HG02798 (cell line): Measurements from ENCODE around the gene MAIP1.
A peak's percentile ranks its signal among the peaks of the same experiment; 100 is the strongest.

Source experiments
- ATAC-seq: cut with Tn5 transposase; IDR thresholded peaks from one replicate; pipeline ENCODE4 v1.9.1; 2021; ENCODE audit warnings: mild to moderate bottlenecking; ENCODE audit not compliant: unreplicated experiment, poor library complexity

Gene MAIP1

DNA sequence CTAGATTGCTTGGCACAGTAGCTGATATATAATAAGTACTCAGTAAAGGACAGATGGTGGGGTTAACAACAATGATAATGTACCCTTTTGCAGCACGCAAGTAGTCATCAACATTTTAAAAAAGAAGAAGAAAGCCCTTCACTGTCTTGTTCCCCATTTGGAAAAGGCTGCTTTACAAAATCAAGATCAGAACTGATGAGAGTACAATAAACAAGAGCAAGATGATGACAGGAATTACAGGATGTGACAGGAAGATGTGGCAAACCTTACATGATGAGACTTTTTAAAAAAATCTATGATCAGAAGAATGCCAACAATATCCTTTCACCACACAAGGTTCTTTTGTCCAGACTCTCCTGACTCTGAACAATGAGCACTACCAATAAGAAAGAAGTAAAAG lies 9.2 kb upstream of the MAIP1 start:
- ATAC-seq: no peak

DNA sequence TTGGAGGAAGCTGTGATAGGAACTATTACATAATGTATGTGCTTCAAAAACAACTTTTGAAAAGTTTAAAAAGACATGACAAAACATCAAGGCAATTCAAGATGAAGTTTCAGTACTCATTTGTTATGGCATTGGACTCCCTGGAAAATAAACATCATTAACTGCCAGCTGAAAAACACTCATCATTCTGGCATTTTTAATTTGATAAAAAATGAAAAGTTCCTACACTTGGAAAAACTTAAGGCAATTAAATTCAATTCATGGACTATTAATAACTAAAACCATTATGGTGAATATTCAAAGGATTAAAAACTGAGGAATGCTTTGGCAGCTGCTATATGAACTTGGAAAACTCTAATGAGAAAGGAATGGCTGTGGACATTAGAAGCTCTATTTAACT lies 8.5 kb upstream of the MAIP1 start:
- ATAC-seq: no peak

DNA sequence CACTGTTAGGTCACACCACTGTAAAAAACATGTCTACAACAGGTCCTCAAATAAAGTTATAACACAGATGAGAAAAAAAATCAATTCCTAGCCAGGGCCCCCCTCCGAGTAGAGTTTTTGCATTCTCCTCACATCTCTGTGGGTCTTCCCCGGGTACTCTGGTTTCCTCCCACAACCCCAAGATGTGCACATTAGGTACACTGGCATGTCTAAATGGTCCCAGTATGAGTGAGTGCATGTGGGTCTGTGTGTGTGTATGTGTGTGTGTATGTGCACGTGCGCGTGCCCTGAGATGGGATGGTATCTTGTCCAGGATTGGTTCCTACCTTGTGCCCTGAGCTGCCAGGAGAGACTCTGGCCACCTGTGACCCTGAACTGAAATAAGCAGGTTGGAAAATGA lies 5.0 kb upstream of the MAIP1 start:
- no peak for ATAC-seq

DNA sequence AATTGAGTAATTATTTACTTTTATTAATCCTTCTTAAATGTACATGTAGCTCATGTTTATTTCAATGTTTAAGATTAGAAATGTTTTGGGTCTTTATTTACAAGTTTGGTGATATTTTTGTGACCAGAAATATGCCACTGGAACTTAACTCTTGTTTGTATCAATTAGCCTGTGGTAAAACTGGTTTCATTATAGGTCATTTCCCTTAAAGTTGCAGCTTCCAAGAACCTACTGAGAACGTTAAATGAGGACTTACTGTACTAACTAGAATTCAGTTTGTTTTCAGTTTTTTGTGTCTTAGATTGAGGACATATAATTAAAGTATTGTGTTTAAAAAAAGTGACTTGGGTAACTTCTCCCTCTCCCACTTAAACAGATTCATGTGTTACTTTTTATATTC lies 4.4 kb upstream of the MAIP1 start:
- ATAC-seq: no peak

DNA sequence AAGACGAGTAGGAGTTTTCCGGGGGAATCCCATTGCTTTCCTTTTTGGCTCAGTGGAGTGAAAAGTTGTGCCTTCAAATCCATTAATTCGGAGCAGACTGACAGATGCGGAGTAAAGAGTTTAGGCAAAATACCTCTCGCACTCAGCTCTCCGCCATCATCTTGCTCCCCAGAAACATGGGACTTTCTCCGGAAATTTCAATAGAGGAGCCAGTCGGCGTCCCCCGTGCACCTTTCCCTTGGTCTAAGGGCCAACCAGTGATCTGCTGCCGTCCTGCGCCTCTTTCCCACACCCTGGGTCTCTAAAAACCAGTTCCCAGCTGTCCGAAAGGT lies 409 bp upstream of the MAIP1 start:
- ATAC-seq: peak; percentile 49

DNA sequence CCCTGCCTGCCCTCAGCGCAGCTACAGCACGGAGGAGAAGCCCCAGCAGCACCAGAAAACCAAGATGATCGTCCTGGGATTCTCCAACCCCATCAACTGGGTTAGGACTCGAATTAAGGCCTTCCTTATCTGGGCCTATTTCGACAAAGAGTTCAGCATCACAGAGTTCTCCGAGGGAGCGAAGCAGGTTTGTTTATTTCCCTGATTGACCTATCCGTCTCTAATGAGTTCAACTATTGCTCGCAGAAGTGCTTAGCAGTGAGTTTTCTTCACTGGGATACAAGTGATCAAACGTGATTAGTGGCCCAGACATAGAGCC lies 639 bp downstream of the MAIP1 start:
- no peak for ATAC-seq

DNA sequence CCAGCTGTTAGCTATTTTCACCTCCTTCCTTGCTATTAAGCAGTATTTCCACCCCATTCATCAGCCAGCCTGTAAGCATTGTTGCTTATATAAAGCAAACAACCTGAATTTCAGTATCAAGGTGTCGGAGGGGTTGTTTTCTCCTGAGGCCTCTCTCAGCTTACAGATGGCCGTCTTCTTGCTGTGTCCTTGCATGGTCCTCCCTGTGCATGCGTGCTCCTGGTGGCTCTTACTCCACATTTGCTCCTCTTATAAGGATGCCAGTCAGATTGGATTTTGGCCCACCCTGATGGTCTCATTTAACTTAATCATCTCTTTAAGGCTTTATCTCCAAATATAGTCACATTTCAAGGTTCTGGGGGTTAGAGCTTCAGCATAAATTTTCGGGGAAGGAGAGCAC lies 2.6 kb downstream of the MAIP1 start:
- no peak for ATAC-seq

DNA sequence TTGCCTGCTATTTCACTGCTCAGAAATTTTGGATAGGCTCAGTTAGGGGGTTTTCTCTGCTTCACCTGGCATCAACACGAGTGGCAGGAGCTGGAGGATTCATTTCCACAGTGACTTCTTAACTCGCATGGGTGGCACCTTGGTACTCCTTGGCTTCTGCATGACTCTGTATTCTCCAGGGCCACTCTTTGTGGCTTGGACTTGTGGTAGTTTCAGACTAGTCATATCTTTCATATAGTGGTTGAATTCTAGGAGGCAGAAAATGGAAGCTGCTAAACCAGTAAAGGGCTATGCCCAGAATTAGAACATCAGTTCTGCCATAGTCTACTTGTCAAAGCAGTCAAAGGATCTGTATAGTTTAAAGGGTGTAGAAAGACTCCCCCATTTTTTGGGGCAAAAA lies 6.8 kb downstream of the MAIP1 start:
- peak; percentile 42 for ATAC-seq

DNA sequence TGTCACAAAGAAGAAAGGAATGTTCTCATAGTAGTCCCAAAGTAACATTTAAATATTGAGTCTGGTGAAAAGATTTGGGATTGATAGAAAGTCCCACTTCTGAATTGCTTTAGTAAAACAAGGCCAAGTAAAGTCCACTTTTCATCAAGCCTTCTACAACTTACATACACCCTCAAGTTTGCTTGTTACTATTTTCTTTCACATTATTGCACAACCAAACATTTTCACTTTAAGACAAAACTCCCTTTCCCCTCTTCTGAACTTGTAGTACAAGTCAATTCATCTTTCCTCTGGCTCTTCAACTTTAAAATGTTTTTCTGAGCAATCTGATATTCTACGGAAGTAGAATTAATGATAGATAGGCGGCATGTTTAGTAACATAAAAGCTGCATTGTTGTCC lies 11.0 kb downstream of the MAIP1 start:
- no peak for ATAC-seq

DNA sequence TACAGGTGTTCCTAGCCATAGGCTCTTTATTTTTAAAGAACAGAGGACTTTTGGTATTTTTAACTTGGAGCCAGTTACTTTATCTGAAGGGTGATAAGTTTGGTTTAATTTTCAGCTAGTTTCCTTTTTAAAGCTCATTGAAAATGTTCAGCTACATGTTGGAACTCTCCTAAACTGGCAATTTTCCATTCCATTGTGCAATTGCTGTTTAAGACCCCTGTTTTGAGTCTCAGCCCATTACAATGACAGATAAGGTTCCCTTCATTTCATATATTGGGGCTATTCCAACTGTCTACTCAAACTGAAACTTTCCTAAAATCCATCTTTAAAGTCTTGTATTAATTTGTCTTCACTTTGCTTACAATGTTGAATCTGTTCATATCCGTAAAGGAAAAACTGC lies 11.6 kb downstream of the MAIP1 start:
- no peak for ATAC-seq

DNA sequence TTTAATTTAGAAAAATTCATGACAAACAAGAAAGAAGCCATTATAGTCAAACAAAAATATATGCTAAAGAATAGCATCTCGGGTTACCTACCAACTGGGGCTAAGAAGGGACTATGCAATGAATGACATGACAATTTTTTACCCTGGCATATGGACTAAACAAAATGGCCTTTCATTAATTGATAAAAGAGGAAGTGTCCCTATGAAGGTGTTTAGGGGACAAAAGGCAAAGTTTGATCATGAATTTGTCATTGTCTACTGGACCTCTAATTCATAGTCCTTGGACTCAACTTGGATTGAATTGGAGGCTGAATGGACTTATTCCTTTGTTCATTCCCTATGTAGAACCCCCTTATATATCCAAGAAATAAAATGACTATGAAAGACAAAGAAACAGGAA lies 12.7 kb downstream of the MAIP1 start:
- ATAC-seq: no peak

DNA sequence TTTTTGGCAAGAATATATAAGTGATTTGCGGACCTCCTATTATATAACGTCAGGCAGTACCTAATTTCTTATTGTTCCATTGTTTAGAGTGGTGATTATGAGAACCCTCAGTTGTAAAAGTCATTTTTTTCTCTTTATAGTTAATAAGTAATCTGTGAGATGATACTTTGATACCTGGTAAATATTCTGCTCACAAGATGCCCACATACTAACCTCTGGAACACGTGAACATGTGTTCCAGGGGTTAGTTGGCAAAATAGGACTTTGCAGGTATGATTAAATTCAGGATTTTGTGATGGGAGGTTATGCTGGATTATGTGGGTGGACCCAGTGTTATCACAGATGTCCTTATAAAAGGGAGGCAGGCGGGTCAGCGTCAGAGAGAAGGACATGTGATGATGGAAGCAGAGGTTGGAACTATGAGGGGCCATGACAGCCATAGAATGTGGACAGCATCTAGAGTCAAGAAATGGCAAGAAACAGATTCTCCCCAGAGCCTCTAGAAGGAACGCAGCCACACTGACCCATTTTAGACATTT lies 16.8 kb downstream of the MAIP1 start:
- no peak for ATAC-seq

DNA sequence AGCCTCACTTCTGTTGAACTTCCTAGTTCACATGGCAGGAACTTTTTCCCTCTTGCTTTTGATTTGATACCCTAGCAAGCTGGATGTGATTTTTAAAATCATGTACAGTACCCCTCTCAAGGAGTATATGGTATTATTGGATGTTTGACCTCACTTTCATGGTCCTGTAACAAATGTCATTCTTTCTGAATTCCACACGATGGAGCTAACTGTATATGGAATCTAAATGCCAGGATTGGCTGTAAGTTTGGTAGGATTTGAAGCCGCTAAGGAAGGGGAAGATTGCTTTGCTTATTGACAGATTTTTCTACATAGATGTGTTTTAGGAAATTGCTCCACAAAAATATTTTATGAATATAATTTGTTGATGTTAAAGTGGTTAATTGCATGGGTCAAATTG lies 18.3 kb downstream of the MAIP1 start:
- ATAC-seq: no peak

DNA sequence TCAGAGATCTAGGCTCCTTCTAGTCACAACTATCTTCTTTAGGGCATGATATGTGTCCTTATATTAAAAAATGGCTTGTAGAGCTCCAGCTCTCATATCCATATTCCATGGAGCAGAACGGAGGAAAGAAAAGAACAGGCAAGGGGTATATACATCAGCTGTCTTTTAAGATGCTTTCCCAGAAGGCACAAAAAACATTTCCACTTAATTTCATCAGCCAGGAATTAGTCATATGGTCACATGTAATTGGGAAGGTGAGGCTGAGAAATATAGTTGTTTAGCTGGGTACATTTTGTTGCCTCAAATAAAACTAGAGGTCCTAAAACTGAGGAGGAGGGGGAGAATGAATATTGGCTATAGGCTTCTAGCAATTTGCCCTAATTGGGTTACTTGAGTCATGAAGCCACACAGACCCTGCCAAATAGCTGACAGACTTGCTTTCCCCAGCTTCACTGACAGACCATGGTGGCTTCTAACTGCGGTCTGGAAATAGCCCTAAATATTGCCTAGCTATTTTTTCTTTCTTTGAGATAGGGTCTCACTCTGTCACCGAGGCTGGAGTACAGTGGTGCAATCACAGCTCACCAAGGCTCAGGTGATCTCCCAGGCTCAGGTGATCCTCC lies 20.0 kb downstream of the MAIP1 start:
- no peak for ATAC-seq

DNA sequence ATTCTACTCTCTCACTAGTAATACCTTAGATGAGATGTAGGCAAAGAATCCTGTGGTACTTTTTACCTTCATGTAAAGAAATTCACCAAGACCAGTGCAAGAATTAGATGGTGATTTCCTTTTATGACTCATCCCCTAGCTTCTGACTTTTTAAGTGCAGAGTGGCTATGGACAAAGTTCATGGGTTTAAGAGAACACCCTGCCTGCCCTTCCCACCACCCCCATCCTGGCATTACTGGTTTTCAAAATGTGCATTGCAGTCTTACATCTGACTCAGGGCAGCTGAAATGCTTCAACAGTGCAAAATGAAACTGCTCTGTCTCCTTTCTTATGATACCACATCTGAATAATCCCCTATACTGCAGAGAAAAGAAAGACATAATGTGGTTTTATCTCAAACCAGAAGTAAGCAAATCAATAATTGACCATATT lies 22.6 kb downstream of the MAIP1 start:
- peak; percentile 68 for ATAC-seq

DNA sequence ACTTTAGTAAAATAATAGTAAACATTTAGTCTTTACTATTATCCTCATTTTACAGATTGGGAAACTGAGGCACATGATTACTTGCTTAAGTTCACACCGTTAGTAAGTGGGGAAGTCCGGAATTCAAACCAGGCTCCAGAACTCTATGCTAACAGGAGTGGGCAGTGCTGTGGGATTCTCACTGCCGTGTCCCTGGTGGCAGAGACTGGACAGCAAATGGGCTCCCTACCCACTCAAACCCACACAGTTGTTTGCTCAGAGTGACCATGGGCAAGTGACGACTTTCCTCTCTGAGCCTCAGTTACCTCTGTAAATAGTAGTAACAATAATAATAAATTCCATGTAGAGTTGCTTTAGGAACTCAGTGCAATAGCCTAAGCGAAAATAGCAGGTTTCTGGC lies 24.0 kb downstream of the MAIP1 start:
- ATAC-seq: no peak

DNA sequence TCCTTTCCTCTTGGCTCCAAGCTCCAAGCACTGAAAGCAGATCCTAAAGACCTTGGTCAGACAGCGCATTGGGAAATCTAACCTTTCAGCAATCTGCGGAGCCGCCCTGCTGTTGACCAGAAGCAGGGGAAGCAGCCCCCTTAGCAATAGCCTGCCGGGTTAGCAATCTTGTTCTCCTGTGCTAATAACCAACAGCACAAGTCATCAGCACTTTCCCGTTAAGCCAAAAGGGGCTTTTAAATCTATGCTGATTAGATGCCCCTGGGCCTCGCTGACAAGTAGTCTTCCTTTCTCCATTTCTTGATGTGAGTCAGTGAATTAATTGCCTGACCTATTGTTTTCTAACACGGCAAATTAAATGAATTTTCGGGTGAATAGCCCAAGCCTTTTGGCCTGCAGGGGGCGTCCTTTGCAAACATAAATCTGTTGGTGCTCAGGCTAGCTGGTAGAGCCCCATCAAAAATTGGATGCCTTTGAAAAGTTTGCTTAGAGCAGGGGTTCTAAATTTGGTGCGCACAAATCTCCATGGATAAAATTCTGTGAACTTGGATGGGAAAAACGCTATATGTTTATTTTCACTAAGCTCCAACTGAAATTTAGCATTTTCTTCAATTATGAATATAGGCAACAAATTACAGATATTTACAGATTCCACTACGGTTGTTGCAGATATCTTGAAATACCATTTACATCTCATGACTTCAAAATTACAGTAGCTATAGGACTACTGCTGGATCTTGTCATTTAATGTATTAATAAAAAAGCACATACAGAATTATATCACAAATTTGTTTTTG lies 24.6 kb downstream of the MAIP1 start:
- peak; percentile 45 for ATAC-seq

DNA sequence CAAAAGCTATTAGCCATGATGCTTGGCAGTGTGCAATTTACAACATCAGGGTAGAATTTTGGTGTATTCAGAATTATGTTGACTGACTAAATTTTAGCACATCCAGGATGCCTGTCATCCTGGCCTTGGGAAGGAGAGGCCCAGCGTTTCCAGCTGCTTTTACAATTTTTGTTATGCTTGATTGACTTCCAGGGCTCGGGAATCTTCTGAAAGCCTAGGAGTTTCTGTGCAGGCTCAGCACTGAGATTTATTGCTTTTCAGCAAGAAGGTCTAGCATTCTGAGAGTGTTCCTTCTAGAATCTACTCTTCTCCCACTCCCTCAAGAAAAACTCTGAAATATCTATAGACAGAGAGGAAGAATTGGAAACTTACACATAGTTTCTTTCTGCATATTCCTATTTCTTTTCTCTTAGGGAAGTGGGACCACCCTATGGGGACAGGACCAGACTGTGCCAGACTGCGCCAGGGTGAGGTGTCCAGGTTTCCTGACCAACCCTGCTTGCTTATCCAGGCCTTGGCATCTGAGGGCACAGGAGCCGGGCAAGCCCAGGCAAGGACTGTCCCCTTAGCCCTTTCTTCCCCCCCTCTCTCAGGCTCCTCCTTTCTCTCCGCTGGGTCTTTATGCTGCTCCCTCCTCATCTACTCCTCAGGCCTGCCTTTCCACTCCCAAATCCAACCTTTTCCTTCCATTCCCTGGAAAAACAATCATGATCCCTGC lies 26.9 kb downstream of the MAIP1 start:
- ATAC-seq: no peak

DNA sequence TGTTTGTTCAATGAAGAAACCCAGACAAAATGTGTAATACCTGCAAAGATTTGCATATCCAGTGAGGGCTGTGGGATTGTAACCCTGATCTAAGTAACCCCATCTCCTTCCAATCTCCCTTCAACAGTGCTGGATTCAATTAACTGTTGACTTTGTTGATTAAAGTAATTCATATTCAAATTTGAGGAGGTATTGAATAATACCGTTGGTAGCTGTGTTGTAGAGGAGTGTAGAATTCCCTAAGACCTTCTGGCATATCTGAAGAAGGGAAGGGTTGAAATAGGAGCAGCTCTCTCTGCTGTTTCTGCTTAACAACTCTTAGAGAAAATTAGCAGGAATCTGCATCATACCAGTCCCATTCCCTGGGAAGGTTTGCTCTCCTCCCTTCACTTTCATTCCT lies 28.2 kb downstream of the MAIP1 start:
- ATAC-seq: no peak

DNA sequence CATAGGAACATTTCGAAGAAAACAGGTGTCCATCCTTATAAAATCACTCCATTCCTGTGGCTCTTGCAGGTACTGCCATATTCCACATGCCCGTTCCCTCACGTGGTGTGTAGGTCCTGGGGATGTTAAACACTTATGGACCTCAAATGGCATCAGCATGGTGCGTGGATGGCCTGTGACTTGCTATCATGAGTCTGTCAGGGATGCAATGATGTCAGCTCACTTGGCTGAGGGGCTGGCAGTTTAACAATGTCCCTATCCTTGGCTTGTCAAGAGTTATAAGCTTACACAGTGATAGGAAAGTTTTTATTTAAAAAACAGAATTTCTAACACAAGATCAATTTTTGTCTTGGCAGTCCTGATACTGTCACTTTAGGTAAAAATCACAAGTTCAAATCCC lies 28.8 kb downstream of the MAIP1 start:
- ATAC-seq: no peak

DNA sequence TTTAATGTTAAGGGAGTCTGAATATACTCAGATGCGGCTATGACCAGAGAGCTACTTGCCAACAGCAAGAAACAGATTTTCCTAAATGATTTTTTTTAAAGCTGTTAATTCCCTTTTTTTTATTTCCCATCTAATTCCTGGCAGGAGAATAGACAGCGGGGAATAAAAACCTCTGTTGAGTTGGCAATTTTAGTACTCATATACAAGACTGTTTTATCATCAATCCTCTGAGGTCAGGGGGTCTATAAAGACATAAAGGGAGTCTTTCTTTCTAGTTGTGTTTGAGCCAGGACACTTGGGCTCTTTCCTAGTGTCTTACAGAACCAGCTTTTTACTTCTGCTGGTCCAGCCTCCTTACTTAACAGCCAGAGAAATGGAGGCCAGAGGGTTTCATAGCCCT lies 29.4 kb downstream of the MAIP1 start:
- ATAC-seq: no peak
